ENCODE measurements around the gene TRMU.
A peak's percentile ranks its signal among the peaks of the same experiment; 100 is the strongest.

Gene TRMU

DNA sequence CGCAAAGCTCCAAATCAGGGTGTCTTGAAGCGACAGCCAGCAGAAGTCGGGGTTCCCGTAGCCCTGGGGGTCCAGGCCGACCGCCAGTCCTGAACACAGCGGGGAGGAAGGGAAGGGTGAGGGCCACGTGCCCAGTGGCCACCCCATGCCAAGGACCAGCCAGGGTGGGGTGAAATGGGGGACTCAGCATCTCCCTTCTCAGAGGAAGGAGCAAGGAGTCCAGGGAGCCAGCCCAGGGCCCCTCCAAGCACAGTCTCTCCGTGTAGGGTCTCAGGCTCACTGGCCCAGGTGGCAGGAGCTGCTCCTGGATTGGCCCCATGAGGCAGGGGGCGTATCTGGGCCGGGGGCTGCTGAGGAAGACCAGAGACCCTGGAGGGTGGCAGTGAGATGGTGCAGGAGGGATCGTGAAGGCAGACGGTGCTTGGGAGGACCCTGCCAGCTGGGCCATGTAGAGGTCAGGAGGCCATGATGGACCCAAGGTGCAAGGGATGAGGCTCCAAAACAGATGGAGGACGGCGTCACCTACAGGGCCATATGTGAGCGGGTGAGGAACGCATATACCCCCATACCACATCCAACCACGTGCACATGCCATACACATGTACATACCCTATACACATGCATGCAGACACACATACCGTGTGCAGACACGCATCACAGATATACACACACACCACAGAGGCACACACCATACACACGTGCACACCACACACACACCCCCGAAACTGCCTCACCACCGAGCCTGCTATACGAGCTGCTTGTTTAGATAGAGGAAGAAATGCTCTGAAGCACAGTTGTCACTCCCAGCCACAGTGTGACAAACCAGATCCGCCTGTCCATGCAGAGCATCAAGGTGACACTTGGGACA is 34.4 kb downstream of the TRMU start:
- no peak for DNase-seq (ENCODE audit: low read depth)

GRCh38 chr22:46370584-46371291 is 35.2 kb downstream of the TRMU start:
- DNase-seq (ENCODE audit: low read depth) = no peak

DNA sequence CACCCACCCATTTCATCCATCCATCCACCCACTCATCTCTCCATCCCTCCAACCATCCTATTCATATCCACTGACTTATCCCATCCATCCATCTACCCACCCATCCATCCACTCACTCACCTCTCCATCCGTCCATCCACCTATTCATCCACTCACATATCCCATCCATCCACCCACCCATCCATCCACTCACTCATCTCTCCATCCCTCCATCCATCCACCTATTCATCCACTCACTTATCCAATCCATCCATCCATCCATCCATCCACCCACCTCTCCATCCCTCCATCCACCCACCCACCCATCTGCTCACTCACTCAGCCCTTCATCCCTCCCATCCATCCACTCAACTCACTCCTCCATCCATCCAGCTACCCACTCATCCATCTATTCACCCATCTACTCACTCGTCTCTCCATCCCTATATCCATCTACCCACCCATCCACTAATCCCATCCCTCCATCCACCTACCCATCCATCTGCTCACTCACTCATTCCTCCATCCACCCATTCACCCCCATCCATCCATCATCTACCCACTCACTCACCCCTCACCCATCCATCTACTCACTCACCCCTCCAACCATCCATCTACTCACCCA is 36.2 kb downstream of the TRMU start:
- DNase-seq (ENCODE audit: low read depth) = no peak

- DNase-seq (ENCODE audit: low read depth) = no peak
Measured at GRCh38 chr22:46372686-46373085, 37.2 kb downstream of the TRMU start.

DNA sequence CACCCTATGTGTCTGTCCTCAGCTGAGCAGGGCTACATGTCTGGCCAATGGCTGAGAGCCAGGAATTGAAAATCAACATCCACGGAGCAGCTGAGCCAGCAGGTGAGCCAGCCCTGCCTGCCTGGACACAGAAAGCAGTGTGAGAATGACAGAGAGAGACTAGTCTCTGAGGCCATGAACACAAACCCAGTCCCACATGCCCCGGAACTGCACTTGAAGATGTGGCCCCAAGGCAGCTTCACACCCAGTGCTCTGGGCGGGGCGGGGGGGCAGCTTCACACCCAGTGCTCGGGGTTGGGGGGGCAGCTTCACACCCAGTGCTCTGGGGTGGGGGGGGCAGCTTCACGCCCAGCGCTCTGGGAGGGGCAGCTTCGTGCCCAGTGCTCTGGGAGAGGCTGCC is 37.6 kb downstream of the TRMU start:
- DNase-seq (ENCODE audit: low read depth) = no peak

- DNase-seq (ENCODE audit: low read depth) = no peak
Measured at GRCh38 chr22:46373921-46374662, 38.6 kb downstream of the TRMU start.

- no peak for DNase-seq (ENCODE audit: low read depth)
Measured at GRCh38 chr22:46374663-46375474, 39.4 kb downstream of the TRMU start.

DNA sequence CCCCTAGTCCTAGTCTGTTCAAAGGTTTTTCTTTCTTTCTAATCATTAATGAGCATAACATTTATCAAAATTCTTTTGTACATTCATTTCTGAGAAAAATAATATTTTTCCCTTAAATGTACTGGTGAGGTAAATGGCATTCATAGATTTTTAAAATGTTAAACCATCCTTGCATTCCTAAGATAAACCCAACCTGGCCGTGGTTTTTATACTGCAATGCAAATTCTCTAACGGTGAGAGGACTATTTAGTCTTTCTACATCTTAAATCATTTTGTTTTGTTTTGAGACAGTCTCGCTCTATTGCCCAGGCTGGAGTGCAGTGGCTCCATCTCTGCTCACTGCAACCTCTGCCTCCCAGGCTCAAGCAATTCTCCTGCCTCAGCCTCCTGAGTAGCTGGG is 40.6 kb downstream of the TRMU start:
- DNase-seq (ENCODE audit: low read depth) = no peak

GRCh38 chr22:46376908-46377524 is 41.5 kb downstream of the TRMU start:
- no peak for DNase-seq (ENCODE audit: low read depth)

DNA sequence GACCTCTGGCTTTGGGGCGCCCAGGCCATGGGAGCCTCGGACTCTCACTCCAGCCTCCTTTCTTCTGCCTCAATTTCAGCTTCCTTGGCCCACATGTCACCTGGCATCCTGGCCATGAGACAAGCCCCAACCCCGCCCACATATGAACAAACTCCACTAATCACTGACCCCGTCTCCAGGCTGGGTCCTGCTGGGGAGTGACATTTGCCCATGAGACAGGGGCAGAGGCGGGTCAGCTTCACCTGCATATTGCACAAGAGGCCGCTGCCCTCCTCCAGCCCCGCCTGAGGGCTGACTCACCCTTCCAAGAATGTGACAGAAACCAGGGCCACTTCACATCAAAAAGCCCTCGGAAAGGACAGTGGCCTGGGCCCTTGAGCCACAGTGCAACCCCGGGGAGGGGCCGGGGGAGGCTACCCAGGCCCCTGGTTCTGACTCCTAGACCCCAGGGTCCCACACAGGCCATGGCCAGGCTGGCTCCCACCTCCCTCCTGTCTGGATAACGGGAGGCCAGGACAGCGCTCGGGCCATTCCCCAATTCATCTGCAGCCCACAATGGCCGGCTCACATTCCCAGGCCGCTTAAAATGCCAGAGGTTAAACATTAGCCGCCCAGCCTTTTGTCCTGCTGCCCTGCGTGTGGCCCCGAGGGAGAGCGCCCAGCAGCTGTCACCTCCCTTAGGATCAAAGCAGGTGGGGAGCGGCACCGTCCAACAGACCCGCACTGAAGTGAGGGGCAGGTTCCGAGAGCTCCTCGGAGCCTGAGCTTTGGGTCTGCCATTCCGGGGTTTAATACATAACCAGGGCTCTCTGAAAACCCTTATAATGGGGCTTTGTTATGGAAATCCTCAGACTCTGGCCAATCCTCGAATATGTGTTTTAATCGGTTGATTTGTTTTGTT is 42.3 kb downstream of the TRMU start:
- DNase-seq (ENCODE audit: low read depth) = peak; percentile 14

DNA sequence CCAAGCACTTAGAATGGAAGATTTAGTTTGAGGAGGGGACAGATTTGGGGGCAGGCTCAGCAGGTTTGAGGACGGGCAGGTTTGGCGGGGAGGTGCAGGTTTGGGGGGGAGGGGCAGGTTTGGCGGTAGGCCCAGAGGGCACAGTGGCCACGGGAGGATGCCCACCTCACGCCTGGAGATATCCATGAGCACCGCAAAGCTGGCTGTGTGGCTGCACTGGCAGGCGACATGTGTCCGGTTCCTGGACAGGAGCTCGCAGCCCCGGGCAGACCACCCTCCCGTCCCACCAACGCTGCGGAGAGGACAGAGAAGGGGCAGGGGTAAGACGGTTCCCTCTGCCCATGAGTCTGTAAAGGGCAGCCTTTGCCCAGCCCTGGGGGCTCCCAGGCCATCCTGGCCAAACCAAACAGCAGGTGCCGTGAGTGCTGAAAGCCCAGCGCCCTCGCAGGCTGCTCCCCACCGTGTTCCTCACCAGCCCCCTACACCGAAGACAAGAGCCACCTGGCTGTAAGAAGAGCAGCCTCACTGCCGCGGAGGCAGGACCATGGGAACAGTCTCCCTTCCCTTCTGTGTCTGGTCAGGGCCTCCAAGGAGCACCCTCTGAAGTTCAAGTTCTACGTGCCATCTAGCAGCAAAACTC is 43.0 kb downstream of the TRMU start:
- DNase-seq (ENCODE audit: low read depth) = no peak

DNA sequence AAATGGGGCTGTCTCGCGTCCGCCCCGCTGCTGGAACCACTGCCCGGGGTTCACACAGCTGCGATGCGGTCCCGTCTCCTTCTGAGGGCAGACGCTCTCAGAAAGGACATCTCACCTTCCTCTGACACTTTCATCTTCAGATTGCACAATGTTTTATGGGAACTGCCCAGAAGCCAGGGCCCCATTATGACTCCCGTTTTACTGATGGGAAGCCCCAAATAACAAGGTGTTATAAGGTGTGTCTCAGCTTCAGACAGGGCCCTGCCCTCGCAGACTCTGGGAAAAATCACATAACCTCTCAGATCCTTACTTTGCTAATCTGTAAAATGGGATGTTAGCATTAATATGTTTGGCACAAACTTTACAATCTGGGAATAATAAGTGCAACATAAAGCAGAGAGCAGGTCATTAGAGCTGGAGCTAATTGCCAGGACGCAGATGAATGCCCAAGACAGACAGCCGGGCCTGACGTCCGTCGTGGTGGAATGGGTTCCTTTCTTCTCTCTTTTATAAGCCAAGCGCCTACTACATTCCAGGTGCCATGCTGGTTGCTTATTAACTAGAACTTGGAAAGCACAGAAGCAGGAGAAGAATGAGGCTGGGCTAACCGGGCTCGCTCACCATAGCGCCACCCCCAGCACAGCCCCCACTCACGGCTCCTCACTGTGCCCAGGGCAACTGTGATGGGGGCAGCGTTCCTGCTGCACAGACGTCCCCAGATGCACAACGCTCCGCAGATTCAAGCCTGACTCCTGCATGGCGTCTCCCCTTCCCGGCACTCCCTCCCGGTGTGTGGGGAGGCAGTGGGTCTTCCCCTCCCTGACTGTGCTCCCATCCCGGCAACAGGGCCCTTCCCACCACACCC is 43.8 kb downstream of the TRMU start:
- no peak for DNase-seq (ENCODE audit: low read depth)

- DNase-seq (ENCODE audit: low read depth) = no peak
Measured at GRCh38 chr22:46380069-46380468, 44.6 kb downstream of the TRMU start.

DNA sequence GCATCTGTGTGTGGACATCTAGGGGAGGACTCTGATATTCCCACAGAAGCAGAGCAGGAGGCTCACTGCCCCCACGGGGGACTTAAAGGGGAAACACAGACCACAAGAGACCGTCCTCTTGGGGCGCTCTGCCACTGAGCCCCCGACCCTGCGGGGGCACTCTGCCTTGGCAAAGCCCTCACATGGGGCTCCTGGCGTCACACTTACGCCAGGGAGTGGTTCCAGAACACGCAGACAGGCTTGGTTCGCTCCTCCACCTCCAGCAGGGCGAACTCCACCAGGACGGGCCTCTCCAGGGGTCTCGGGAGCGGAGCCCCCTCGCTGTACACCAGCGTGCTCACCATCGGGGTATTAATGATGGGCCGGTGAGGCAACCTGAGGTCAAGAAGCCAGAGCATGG is 45.1 kb downstream of the TRMU start:
- DNase-seq (ENCODE audit: low read depth) = no peak

- no peak for DNase-seq (ENCODE audit: low read depth)
Measured at GRCh38 chr22:46381142-46381541, 45.6 kb downstream of the TRMU start.

DNA sequence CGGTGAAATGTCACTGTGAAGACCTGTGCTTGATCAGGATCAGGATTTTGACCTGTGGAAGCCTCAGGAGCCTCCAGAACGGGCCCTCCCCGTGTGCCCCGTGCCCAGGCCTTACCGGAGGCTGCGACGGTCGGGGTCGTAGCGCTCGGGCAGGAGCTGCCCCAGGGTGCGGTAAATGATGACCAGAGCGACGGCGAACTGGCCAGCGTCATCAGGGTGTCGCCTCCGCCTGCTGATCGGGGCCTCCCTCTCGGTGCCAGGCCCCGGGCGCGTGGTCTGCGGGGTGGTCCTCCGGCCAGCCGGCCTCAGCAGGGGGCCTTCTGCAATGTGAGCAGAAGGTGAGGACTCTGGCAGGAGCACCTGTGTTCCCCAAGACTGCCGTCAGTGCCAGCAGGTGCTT is 46.2 kb downstream of the TRMU start:
- DNase-seq (ENCODE audit: low read depth) = no peak

DNA sequence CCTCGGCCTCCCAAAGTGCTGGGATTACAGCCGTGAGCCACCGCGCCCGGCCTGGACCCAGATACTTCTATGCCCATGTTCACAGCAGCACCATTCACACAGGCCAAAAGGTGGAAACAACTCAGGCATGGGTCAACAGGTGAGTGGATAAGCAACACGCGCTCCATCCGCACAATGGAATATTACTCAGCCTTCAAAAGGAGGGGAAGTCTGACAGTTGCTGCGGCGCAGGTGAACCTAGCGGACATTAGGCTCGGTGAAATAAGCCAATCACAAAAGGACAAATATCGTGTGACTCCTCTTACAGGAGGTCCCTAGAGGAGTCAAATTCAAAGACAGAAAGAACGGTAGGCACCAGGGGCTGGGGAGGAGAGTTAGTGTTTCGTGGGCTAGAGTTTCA is 47.0 kb downstream of the TRMU start:
- DNase-seq (ENCODE audit: low read depth) = no peak

- no peak for DNase-seq (ENCODE audit: low read depth)
Measured at GRCh38 chr22:46386312-46386711, 50.8 kb downstream of the TRMU start.

GRCh38 chr22:46387748-46388147 is 52.2 kb downstream of the TRMU start:
- DNase-seq (ENCODE audit: low read depth) = no peak

Data from HS-27A (cell line).